ENCODE measurements around the gene CAPN9.

DNA sequence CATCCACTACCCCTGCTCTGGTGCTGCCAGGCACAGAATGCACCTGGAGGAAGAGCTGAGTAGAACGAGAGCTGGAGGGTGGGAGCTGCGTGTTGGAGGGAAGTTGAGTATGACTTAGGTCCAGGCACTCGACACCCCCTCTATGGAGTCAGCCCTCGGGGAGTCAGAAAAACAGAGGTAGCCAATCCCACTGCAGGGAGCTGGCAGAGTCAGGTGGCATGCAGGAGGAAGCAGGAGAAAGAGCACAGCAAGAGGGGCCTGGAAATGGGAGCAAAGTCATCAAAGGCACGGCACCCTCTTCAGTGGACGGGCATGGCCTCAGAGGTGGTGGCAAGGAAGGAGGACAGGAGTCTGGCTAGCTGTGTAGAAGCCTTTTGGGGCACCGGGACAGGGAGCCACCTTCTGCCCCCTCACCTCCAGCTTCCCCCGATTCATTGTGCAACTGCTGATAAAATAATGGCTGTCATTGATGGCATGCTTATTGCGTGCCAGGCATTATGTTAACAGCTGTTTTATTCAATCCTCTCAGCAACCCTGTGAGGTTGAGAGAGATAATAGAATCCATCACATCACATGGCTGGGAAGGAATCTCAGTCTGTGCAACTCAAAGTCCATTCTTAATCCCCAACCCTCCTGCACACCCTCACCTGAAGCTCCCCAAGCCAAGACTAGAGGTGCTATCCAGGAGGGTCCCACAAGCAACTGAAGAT, 79.1 kb downstream of the CAPN9 start:
- TF ChIP-seq POLR2A (IDR thresholded peaks at IDR 0.05; ENCODE audit: low read depth, low read length), result no peak
- TF ChIP-seq POLR2AphosphoS5 (IDR thresholded peaks at IDR 0.05; ENCODE audit: insufficient read depth, low read depth, low read length), result no peak
- TF ChIP-seq CTCF (IDR thresholded peaks at IDR 0.05; ENCODE audit: extremely low read depth in 1 of 2, insufficient read depth in 1 of 2, low read depth in 1 of 2, low read length in 2 of 2), result no peak
- TF ChIP-seq EZH2 (IDR thresholded peaks at IDR 0.05; ENCODE audit: borderline replicate concordance, low read depth, low read length, severe bottlenecking), result no peak
